Trophoblast cell (in vitro differentiated cells and primary cell): ENCODE measurements around the gene CD300LB.

Source experiments
- DNase-seq, 2 donors: peaks; one replicate each; pipeline ENCODE4 v3.0.0-alpha.2; 2016
- H2AFZ ChIP-seq: 2 replicates; pipeline ENCODE4 v1.6.1; 2013; ENCODE audit warnings: low read length, moderate library complexity, mild to moderate bottlenecking; ENCODE audit not compliant: insufficient read depth, poor library complexity
- H2AK5ac ChIP-seq: 2 replicates; pipeline ENCODE4 v1.6.1; 2013; ENCODE audit warnings: mild to moderate bottlenecking, low read length
- H2BK120ac ChIP-seq: 2 replicates; pipeline ENCODE4 v1.6.1; 2013; ENCODE audit warnings: low read length, mild to moderate bottlenecking, moderate library complexity; ENCODE audit not compliant: insufficient read depth, poor library complexity
- H2BK12ac ChIP-seq: 2 replicates; pipeline ENCODE4 v1.6.1; 2013; ENCODE audit warnings: mild to moderate bottlenecking, low read length, moderate library complexity
- H2BK5ac ChIP-seq: 2 replicates; pipeline ENCODE4 v1.6.1; 2013; ENCODE audit warnings: low read length, low read depth, moderate library complexity, mild to moderate bottlenecking; ENCODE audit not compliant: poor library complexity
- H3K14ac ChIP-seq: 2 replicates; pipeline ENCODE4 v1.6.1; 2013; ENCODE audit warnings: mild to moderate bottlenecking, low read length
- H3K18ac ChIP-seq: 2 replicates; pipeline ENCODE4 v1.6.1; 2013; ENCODE audit warnings: mild to moderate bottlenecking, low read length
- H3K23ac ChIP-seq: 2 replicates; pipeline ENCODE4 v1.6.1; 2013; ENCODE audit warnings: low read length
- H3K27ac ChIP-seq: 2 replicates; pipeline ENCODE4 v1.5.1; 2013; ENCODE audit warnings: low read depth, mild to moderate bottlenecking, inconsistent platforms, low read length, moderate library complexity
- H3K27me3 ChIP-seq: 2 replicates; pipeline ENCODE4 v1.6.1; 2013; ENCODE audit warnings: inconsistent platforms, mild to moderate bottlenecking, low read length, moderate library complexity; ENCODE audit not compliant: insufficient read depth
- H3K36me3 ChIP-seq, 2 experiments: 1 replicate in 1 of 2; 2 replicates in 1 of 2; pipeline ENCODE4 v1.6.1; 2013; ENCODE audit warnings: low read length in 2 of 2, mild to moderate bottlenecking in 2 of 2, moderate library complexity in 1 of 2; ENCODE audit not compliant: insufficient read depth in 2 of 2, control insufficient read depth in 1 of 2
- H3K4ac ChIP-seq: 2 replicates; pipeline ENCODE4 v1.6.1; 2013; ENCODE audit warnings: low read depth, mild to moderate bottlenecking, low read length, moderate library complexity
- H3K4me1 ChIP-seq, 2 experiments: 1 replicate in 1 of 2; 2 replicates in 1 of 2; pipeline ENCODE4 v1.6.1; 2013; ENCODE audit warnings: low read length in 2 of 2, mild to moderate bottlenecking in 2 of 2, moderate library complexity in 1 of 2; ENCODE audit not compliant: insufficient read depth in 2 of 2, control insufficient read depth in 1 of 2
- H3K4me2 ChIP-seq: 2 replicates; pipeline ENCODE4 v1.6.1; 2013; ENCODE audit warnings: inconsistent platforms, mild to moderate bottlenecking, low read length, moderate library complexity
- H3K4me3 ChIP-seq: 2 replicates; pipeline ENCODE4 v1.5.1; 2013; ENCODE audit warnings: mild to moderate bottlenecking, low read depth, low read length, inconsistent platforms
- H3K79me1 ChIP-seq: one replicate; pipeline ENCODE4 v1.6.1; 2013; ENCODE audit warnings: low read length
- H3K79me2 ChIP-seq: 2 replicates; pipeline ENCODE4 v1.6.1; 2013; ENCODE audit warnings: low read length, mild to moderate bottlenecking; ENCODE audit not compliant: control insufficient read depth, insufficient read depth, poor library complexity
- H3K9ac ChIP-seq: 2 replicates; pipeline ENCODE4 v1.6.1; 2013; ENCODE audit warnings: mild to moderate bottlenecking, low read length
- H3K9me3 ChIP-seq: 2 replicates; pipeline ENCODE4 v1.6.1; 2013; ENCODE audit warnings: low read depth, mild to moderate bottlenecking, control low read depth, inconsistent platforms, low read length; ENCODE audit not compliant: insufficient read depth
- H4K12ac ChIP-seq: 2 replicates; pipeline ENCODE4 v1.6.1; 2013; ENCODE audit warnings: low read depth, mild to moderate bottlenecking, low read length, moderate library complexity
- H4K8ac ChIP-seq: 2 replicates; pipeline ENCODE4 v1.6.1; 2013; ENCODE audit warnings: low read depth, mild to moderate bottlenecking, low read length, moderate library complexity
- H4K91ac ChIP-seq: one replicate; pipeline ENCODE4 v1.6.1; 2013; ENCODE audit warnings: low read depth, mild to moderate bottlenecking, low read length, moderate library complexity
- WGBS: extraction: QIAGEN DNeasy Blood & Tissue Kit; methylation state at CpG from one replicate; pipeline ENCODE4 v1.1.7; 2013; ENCODE audit warnings: missing lambda C conversion rate; ENCODE audit not compliant: insufficient read length, insufficient coverage; ENCODE audit errors: extremely low coverage; 5-methylcytosine and 5-hydroxymethylcytosine counted together

CD300LB gene

DNA sequence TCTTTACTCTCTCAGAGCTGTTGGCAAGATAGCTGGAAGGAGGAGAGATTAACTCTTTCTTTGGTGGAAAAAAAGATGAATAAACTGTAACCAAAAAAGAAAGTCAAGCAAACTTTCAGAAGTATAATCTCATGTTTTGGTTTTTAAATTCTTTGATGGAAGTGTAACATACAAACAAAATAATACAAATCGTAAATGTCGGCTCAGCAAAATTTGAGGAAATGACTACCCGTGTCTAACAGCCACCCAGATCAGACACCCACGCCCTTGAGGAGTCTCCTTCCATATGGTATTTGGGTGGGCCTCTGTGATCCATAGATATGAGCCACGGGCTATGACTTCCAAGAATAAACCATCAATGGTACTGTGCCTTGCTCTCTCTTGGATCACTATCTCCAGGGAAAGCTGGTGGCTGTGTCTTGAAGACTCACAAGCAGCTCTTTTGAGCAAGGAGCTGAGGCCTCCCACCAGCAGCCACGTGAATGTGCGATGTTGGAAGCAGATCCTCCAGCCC lies 24.2 kb upstream of the CD300LB start:
- no peak overlapping the region for H2BK12ac ChIP-seq
- no peak overlapping the region for H3K23ac ChIP-seq

GRCh38 chr17:74554909-74555308 lies 23.6 kb upstream of the CD300LB start:
- no peak overlapping the region for H2BK5ac ChIP-seq
- H2AK5ac ChIP-seq, result no peak overlapping the region
- no peak overlapping the region for H3K14ac ChIP-seq
- no peaks in the 10 kb centered on the region for H3K27me3 ChIP-seq
- no peaks in the 10 kb centered on the region for H3K4me1 ChIP-seq
- no peak overlapping the region for H3K27ac ChIP-seq
- DNase-seq, result no peak
- no peak overlapping the region for H2AFZ ChIP-seq
- H3K9me3 ChIP-seq, result no peaks in the 10 kb centered on the region
- no CpG with 5 or more reads among the region's 6 CpGs for WGBS
- H4K8ac ChIP-seq, result no peak overlapping the region
- H2BK12ac ChIP-seq, result no peak overlapping the region
- no peaks in the 10 kb centered on the region for H3K36me3 ChIP-seq
- H3K4ac ChIP-seq, result no peak overlapping the region
- H3K4me3 ChIP-seq, result no peak overlapping the region
- H3K23ac ChIP-seq, result no peak overlapping the region
- no peak overlapping the region for H2BK120ac ChIP-seq
- no peak overlapping the region for H3K18ac ChIP-seq
- no peak overlapping the region for H4K91ac ChIP-seq
- no peak overlapping the region for H4K12ac ChIP-seq
- no peaks in the 10 kb centered on the region for H3K79me1 ChIP-seq
- no peak overlapping the region for H3K4me2 ChIP-seq
- H3K9ac ChIP-seq, result no peak overlapping the region
- no peaks in the 10 kb centered on the region for H3K79me2 ChIP-seq

More for the DNA sequence above, 24.2 kb upstream of the CD300LB start:
- Histone ChIP-seq H3K9me3 (no peaks in the 10 kb centered on the region), H3K27me3 (no peaks in the 10 kb centered on the region), H2AFZ (no peak overlapping the region), H4K8ac (no peak overlapping the region), H3K4me3 (no peak overlapping the region), H2BK120ac (no peak overlapping the region), H3K27ac (no peak overlapping the region), H4K12ac (no peak overlapping the region), H3K4me2 (no peak overlapping the region), H3K36me3 (no peaks in the 10 kb centered on the region), H2AK5ac (no peak overlapping the region), H2BK5ac (no peak overlapping the region), H3K18ac (no peak overlapping the region), H3K4me1 (no peaks in the 10 kb centered on the region), H3K14ac (no peak overlapping the region), H3K4ac (no peak overlapping the region), H3K79me2 (no peaks in the 10 kb centered on the region), H3K79me1 (no peaks in the 10 kb centered on the region), H4K91ac (no peak overlapping the region), H3K9ac (no peak overlapping the region)
- no peak for DNase-seq
- WGBS, result no CpG with 5 or more reads among the region's 7 CpGs

- H3K4me2 ChIP-seq, result no peak overlapping the region
- no peak overlapping the region for H2AK5ac ChIP-seq
- no CpG with 5 or more reads among the region's 7 CpGs for WGBS
- H3K18ac ChIP-seq, result no peak overlapping the region
- no peaks in the 10 kb centered on the region for H3K36me3 ChIP-seq
- H4K12ac ChIP-seq, result no peak overlapping the region
- H3K27ac ChIP-seq, result no peak overlapping the region
- H3K9ac ChIP-seq, result no peak overlapping the region
- no peaks in the 10 kb centered on the region for H3K4me1 ChIP-seq
- no peak overlapping the region for H2BK12ac ChIP-seq
- no peak overlapping the region for H4K91ac ChIP-seq
- no peak overlapping the region for H2BK5ac ChIP-seq
- no peaks in the 10 kb centered on the region for H3K79me2 ChIP-seq
- H4K8ac ChIP-seq, result no peak overlapping the region
- no peak overlapping the region for H3K23ac ChIP-seq
- no peaks in the 10 kb centered on the region for H3K27me3 ChIP-seq
- H3K4me3 ChIP-seq, result no peak overlapping the region
- H3K79me1 ChIP-seq, result no peaks in the 10 kb centered on the region
- H3K9me3 ChIP-seq, result no peaks in the 10 kb centered on the region
- no peak overlapping the region for H2AFZ ChIP-seq
- no peak overlapping the region for H3K4ac ChIP-seq
- no peak overlapping the region for H3K14ac ChIP-seq
- H2BK120ac ChIP-seq, result no peak overlapping the region
- DNase-seq, result peak; percentile 52 to 76
Observed at GRCh38 chr17:74552037-74552436, 20.8 kb upstream of the CD300LB start.

DNA sequence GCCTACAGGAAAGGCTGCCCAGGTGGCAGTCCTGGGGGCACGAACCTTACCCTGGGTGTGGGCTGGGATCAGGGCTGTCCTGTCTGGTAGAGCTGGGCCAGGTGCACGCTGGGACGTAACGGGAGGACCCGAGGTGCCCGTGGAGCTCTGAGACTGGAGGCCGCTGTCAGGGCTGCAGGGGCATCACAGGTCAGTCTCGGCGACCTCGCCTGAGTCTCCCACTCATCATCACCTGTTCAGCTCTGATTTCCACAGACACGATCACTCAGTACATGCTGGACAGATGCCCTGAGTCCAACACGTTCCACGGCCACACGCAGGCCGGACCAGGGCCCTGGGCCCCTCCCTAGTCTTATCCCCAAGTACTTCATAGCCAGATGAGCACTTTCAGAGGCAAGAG lies 19.3 kb upstream of the CD300LB start:
- Histone ChIP-seq H3K4me3 (no peak overlapping the region), H3K18ac (no peak overlapping the region), H2AK5ac (no peak overlapping the region), H3K79me1 (no peaks in the 10 kb centered on the region), H3K4me1 (no peaks in the 10 kb centered on the region), H2BK120ac (no peak overlapping the region), H3K36me3 (no peaks in the 10 kb centered on the region), H3K4ac (no peak overlapping the region), H3K27me3 (no peaks in the 10 kb centered on the region), H3K23ac (no peak overlapping the region), H4K12ac (no peak overlapping the region), H2BK12ac (no peak overlapping the region), H3K9me3 (no peaks in the 10 kb centered on the region), H4K91ac (no peak overlapping the region), H2BK5ac (no peak overlapping the region), H4K8ac (no peak overlapping the region), H2AFZ (no peak overlapping the region), H3K79me2 (no peaks in the 10 kb centered on the region), H3K14ac (no peak overlapping the region), H3K27ac (no peak overlapping the region), H3K9ac (no peak overlapping the region), H3K4me2 (no peak overlapping the region)
- no CpG with 5 or more reads among the region's 15 CpGs for WGBS
- DNase-seq, result no peak
